SK-N-MC (cell line): Measurements from ENCODE around the gene TARBP1.

Experiments used
- EZH2 ChIP-seq: fragments of 200-600 bp; sonication (generic); IDR thresholded peaks from one replicate; pipeline ENCODE4 v1.6.1; 2017; ENCODE audit warnings: antibody characterized with exemption
- FOXP2 ChIP-seq: optimal IDR thresholded peaks from 2 replicates; pipeline ENCODE3; 2011; ENCODE audit warnings: mild to moderate bottlenecking, moderate library complexity; ENCODE audit not compliant: insufficient read depth; ENCODE audit errors: extremely low read length, control extremely low read depth
- POLR2AphosphoS5 ChIP-seq: IDR thresholded peaks from 2 replicates; pipeline ENCODE4 v1.6.1; 2012; ENCODE audit warnings: mild to moderate bottlenecking, low read depth, low read length, borderline replicate concordance

- TF ChIP-seq EZH2 (no peak), FOXP2 (no peak), POLR2AphosphoS5 (no peak)
Measured at GRCh38 chr1:234507089-234507488, 28.1 kb upstream of the TARBP1 start.
